ENCODE data around the gene BANP.

DNA sequence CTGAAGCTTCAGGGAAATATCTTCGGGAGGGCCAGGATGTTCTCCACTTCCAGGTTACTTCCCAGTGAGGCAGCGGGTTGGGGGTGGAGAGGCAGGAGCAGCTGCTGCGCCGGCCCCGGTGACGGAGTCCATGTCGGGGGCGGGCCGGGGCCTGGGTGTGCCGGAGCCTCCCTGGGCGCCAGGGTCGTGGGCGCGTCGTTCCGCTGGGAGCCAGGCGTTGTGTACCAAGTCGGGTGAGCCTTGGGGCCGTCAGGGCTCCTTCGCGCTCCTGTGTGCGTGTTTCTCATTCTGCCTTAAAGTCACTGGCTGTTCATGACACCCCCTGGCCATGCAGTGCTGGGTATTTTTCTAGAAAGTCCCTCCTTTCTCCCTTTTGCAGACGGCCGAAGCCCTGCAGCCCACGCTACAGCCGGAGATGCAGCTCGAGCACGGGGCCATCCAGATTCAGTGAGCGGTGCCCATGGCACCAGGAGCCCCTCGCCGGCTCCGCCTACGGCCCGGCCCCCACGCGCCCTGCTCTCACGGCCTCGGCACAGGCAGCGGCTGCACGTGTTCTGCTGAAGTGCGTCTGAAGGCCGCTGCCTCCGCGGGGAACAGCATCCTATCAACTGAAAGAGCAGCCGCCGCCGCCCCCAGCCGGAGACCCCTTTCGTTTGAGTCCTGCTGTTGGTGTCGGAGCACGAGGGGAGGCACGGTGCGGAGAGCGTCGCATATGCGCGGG lies 125.1 kb downstream of the BANP start:
- no peak for TF ChIP-seq EZH2phosphoT487 (IDR thresholded peaks at IDR 0.05)
- TF ChIP-seq, protein P1, sequence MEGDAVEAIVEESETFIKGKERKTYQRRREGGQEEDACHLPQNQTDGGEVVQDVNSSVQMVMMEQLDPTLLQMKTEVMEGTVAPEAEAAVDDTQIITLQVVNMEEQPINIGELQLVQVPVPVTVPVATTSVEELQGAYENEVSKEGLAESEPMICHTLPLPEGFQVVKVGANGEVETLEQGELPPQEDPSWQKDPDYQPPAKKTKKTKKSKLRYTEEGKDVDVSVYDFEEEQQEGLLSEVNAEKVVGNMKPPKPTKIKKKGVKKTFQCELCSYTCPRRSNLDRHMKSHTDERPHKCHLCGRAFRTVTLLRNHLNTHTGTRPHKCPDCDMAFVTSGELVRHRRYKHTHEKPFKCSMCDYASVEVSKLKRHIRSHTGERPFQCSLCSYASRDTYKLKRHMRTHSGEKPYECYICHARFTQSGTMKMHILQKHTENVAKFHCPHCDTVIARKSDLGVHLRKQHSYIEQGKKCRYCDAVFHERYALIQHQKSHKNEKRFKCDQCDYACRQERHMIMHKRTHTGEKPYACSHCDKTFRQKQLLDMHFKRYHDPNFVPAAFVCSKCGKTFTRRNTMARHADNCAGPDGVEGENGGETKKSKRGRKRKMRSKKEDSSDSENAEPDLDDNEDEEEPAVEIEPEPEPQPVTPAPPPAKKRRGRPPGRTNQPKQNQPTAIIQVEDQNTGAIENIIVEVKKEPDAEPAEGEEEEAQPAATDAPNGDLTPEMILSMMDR (IDR thresholded peaks at IDR 0.05): no peak

Data from neural progenitor cell (in vitro differentiated cells).